ENCODE measurements around the gene FGG. TPM values are rescaled to one million over a fixed set of nuclear protein-coding genes. Genes with fewer than 3 reads are reported as not detected.

The FGG gene
- total and polyA plus RNA-seq, 10 of the 15 experiments (the other 5 are each of a cell fraction or from before 2014, with no cell fraction given), result 1.8 TPM; not detected in 9

- TF ChIP-seq ZBTB33 (IDR thresholded peaks at IDR 0.05) (no peak), ZBTB40 (IDR thresholded peaks at IDR 0.05; ENCODE audit: borderline replicate concordance) (no peak), MEF2A (IDR thresholded peaks at IDR 0.05; ENCODE audit: insufficient read depth, low read depth, low read length) (no peak), CHD4 (IDR thresholded peaks at IDR 0.05) (no peak), SMC3 (IDR thresholded peaks at IDR 0.05; ENCODE audit: borderline replicate concordance, low read length) (peak; percentile 90), SP1 (IDR thresholded peaks at IDR 0.05; ENCODE audit: low read depth, low read length) (no peak), MAX (IDR thresholded peaks at IDR 0.05; ENCODE audit: low read depth, low read length) (no peak), RAD21 (IDR thresholded peaks at IDR 0.05; ENCODE audit: insufficient read depth, low read depth, low read length) (peak; percentile 63), MXI1 (IDR thresholded peaks at IDR 0.05; ENCODE audit: low read depth, low read length) (no peak), NFIC (IDR thresholded peaks at IDR 0.05; ENCODE audit: low read depth, low read length) (no peak), ZBTB11 (CRISPR knock-in tag; IDR thresholded peaks at IDR 0.05) (no peak), DPF2 (IDR thresholded peaks at IDR 0.05) (no peak), FOXK2 (IDR thresholded peaks at IDR 0.05) (no peak), POLR2AphosphoS5 (IDR thresholded peaks at IDR 0.05; ENCODE audit: low read length) (no peak), IRF3 (IDR thresholded peaks at IDR 0.05) (no peak), HSF1 (IDR thresholded peaks at IDR 0.05; ENCODE audit: low read depth, low read length) (no peak)
These were observed 6.4 kb upstream of the FGG start (continued) for GRCh38 chr4:154618708-154619315.

Measured in GM12878 (cell line).